Natural killer cell (primary cell): ENCODE results near the gene CADM1. TPM values are rescaled to one million over a fixed set of nuclear protein-coding genes. Genes with fewer than 3 reads are reported as not detected.

Experiments used
- ATAC-seq, 3 donors: fragments of 150-1000 bp in 2 of 3; fragments of 200-7000 bp in 1 of 3; cut with Tn5 transposase; 1 replicate in 1 of 3; 2 replicates in 2 of 3; pipeline ENCODE4 v1.10.0; 2021; ENCODE audit warnings: mild to moderate bottlenecking in 2 of 3, moderate library complexity in 2 of 3
- DNase-seq, 2 donors: peaks; one replicate each; pipeline versions ENCODE4 v3.0.0 to v3.0.0-alpha.2; 2013 to 2021; ENCODE audit warnings: mixed read lengths in 1 of 2
- H3K27ac ChIP-seq: one replicate; pipeline ENCODE4 v1.5.1; 2013; ENCODE audit warnings: mild to moderate bottlenecking, low read length
- H3K27me3 ChIP-seq: one replicate; pipeline ENCODE4 v1.6.1; 2013; ENCODE audit warnings: low read length; ENCODE audit not compliant: control insufficient read depth, insufficient read depth
- H3K36me3 ChIP-seq: one replicate; pipeline ENCODE4 v1.6.1; 2013; ENCODE audit warnings: low read length; ENCODE audit not compliant: control insufficient read depth, insufficient read depth
- H3K4me1 ChIP-seq: one replicate; pipeline ENCODE4 v1.6.1; 2013; ENCODE audit warnings: low read length; ENCODE audit not compliant: control insufficient read depth, insufficient read depth
- H3K4me3 ChIP-seq: one replicate; pipeline ENCODE4 v1.5.1; 2013; ENCODE audit warnings: low read length
- H3K9me3 ChIP-seq: one replicate; pipeline ENCODE4 v1.6.1; 2013; ENCODE audit warnings: low read length; ENCODE audit not compliant: control insufficient read depth, insufficient read depth
- H3K27ac Mint-ChIP-seq, 2 donors: one replicate each; pipeline ENCODE4 v1.8.0; 2022; ENCODE audit warnings: mild to moderate bottlenecking in 2 of 2, mixed read lengths in 2 of 2, moderate library complexity in 1 of 2
- H3K27me3 Mint-ChIP-seq, 2 donors: one replicate each; pipeline ENCODE4 v1.8.0; 2022; ENCODE audit warnings: low read depth in 2 of 2, mixed read lengths in 2 of 2
- H3K36me3 Mint-ChIP-seq: one replicate; pipeline ENCODE4 v1.8.0; 2022; ENCODE audit warnings: mixed read lengths
- H3K4me1 Mint-ChIP-seq, 2 donors: one replicate each; pipeline ENCODE4 v1.8.0; 2022; ENCODE audit warnings: mixed read lengths in 2 of 2
- H3K4me3 Mint-ChIP-seq: one replicate; pipeline ENCODE4 v1.8.0; 2022; ENCODE audit warnings: mild to moderate bottlenecking, moderate library complexity, mixed read lengths
- H3K9me3 Mint-ChIP-seq, 2 donors: one replicate each; pipeline ENCODE4 v1.8.0; 2022; ENCODE audit warnings: mixed read lengths in 2 of 2
- CTCF ChIP-seq: fragments of 200-600 bp; IDR thresholded peaks from one replicate; pipeline ENCODE4 v1.8.0; 2022; ENCODE audit warnings: antibody characterized with exemption
- WGBS: methylation state at CpG from one replicate; pipeline ENCODE4 v1.1.7; 2013; ENCODE audit warnings: missing lambda C conversion rate; ENCODE audit not compliant: insufficient coverage; 5-methylcytosine and 5-hydroxymethylcytosine counted together
- intact Hi-C: fragments of 100-400 bp; cut with micrococcal nuclease; formaldehyde crosslinking; loops from one replicate; pipeline ENCODE4 v1.14.2; 2022
- total RNA-seq, 4 donors: library from RNA; stranded (reverse); fragments of 120-200 nt in 1 of 4; gene quantifications; one replicate each; pipeline versions ENCODE4 v1.2.3 to v1.2.4, GENCODE V29; 2013 to 2022

Gene CADM1
- total RNA-seq, 3 donors from 2014 or later (not counting 1 experiment from before 2014, with no cell fraction given): 3.2 to 4.2 (median 3.9) TPM

- H3K36me3 Mint-ChIP-seq: no peaks in the 10 kb centered on the region
- no peak overlapping the region for H3K4me3 ChIP-seq
- no peak overlapping the region for H3K27ac ChIP-seq
- no peaks in the 10 kb centered on the region for H3K9me3 ChIP-seq
- no peaks in the 10 kb centered on the region for H3K36me3 ChIP-seq
- intact Hi-C loops: no loop called here
- no peaks in the 10 kb centered on the region for H3K4me1 ChIP-seq
- no peaks in the 10 kb centered on the region for H3K4me1 Mint-ChIP-seq
- ATAC-seq (no peak), DNase-seq (no peak)
- peaks cover 0 to 2% of the 10 kb centered on the region in 2 donors for H3K27me3 Mint-ChIP-seq
- WGBS: 75% methylated on average over 2 of the region's 4 CpGs
- no peak for TF ChIP-seq CTCF
- no peaks in the 10 kb centered on the region for H3K27me3 ChIP-seq
- H3K4me3 Mint-ChIP-seq: no peak overlapping the region
- no peaks in the 10 kb centered on the region for H3K9me3 Mint-ChIP-seq
- no peak overlapping the region for H3K27ac Mint-ChIP-seq
These were observed 379.4 kb downstream of the CADM1 start for GRCh38 chr11:115124786-115125185.

GRCh38 chr11:115123641-115124040 is 380.6 kb downstream of the CADM1 start:
- H3K36me3 Mint-ChIP-seq: no peaks in the 10 kb centered on the region
- H3K9me3 Mint-ChIP-seq: no peaks in the 10 kb centered on the region
- Histone ChIP-seq H3K9me3 (no peaks in the 10 kb centered on the region), H3K27me3 (no peaks in the 10 kb centered on the region), H3K4me3 (no peak overlapping the region), H3K27ac (no peak overlapping the region), H3K36me3 (no peaks in the 10 kb centered on the region), H3K4me1 (no peaks in the 10 kb centered on the region)
- H3K4me1 Mint-ChIP-seq: no peaks in the 10 kb centered on the region
- H3K4me3 Mint-ChIP-seq: no peak overlapping the region
- 88% methylated on average over 7 of the region's 7 CpGs for WGBS
- intact Hi-C loops: no loop called here
- no peak for TF ChIP-seq CTCF
- DNase-seq (no peak), ATAC-seq (no peak)
- H3K27ac Mint-ChIP-seq: no peak overlapping the region
- peaks cover 0 to 2% of the 10 kb centered on the region in 2 donors for H3K27me3 Mint-ChIP-seq

- Histone ChIP-seq H3K36me3 (no peaks in the 10 kb centered on the region), H3K4me3 (no peak overlapping the region), H3K4me1 (no peaks in the 10 kb centered on the region), H3K9me3 (no peaks in the 10 kb centered on the region), H3K27ac (no peak overlapping the region), H3K27me3 (no peaks in the 10 kb centered on the region)
- DNase-seq: no peak
- no peak overlapping the region for H3K4me3 Mint-ChIP-seq
- H3K9me3 Mint-ChIP-seq: no peaks in the 10 kb centered on the region
- intact Hi-C loops: no loop called here
- no peaks in the 10 kb centered on the region for H3K4me1 Mint-ChIP-seq
- no peak overlapping the region for H3K27ac Mint-ChIP-seq
- H3K27me3 Mint-ChIP-seq: peaks cover 0 to 2% of the 10 kb centered on the region in 2 donors
- TF ChIP-seq CTCF: no peak
- ATAC-seq: no peak
- 90% methylated on average over 3 of the region's 3 CpGs for WGBS
- no peaks in the 10 kb centered on the region for H3K36me3 Mint-ChIP-seq
These were observed 381.9 kb downstream of the CADM1 start for GRCh38 chr11:115122274-115122673.
